Fibroblast of skin of left quadriceps (primary cell): ENCODE measurements around the gene LIPN.

Experiments used
- DNase-seq, 2 experiments: peaks; one replicate each; pipeline ENCODE4 v3.0.0-alpha.2; 2013; ENCODE audit warnings: low read depth in 2 of 2

LIPN gene

GRCh38 chr10:88827671-88828070, 67.9 kb downstream of the LIPN start:
- no peak for DNase-seq

- no peak for DNase-seq
These were observed 68.5 kb downstream of the LIPN start for GRCh38 chr10:88828310-88828709.
